Trophoblast cell (in vitro differentiated cells and primary cell): ENCODE measurements around the gene MARCHF9. TPM values are rescaled to one million over a fixed set of nuclear protein-coding genes. Genes with fewer than 3 reads are reported as not detected.

Experiments used
- DNase-seq, 2 donors: peaks; one replicate each; pipeline ENCODE4 v3.0.0-alpha.2; 2016
- H2AFZ ChIP-seq: 2 replicates; pipeline ENCODE4 v1.6.1; 2013; ENCODE audit warnings: low read length, moderate library complexity, mild to moderate bottlenecking; ENCODE audit not compliant: insufficient read depth, poor library complexity
- H2AK5ac ChIP-seq: 2 replicates; pipeline ENCODE4 v1.6.1; 2013; ENCODE audit warnings: mild to moderate bottlenecking, low read length
- H2BK120ac ChIP-seq: 2 replicates; pipeline ENCODE4 v1.6.1; 2013; ENCODE audit warnings: low read length, mild to moderate bottlenecking, moderate library complexity; ENCODE audit not compliant: insufficient read depth, poor library complexity
- H2BK12ac ChIP-seq: 2 replicates; pipeline ENCODE4 v1.6.1; 2013; ENCODE audit warnings: mild to moderate bottlenecking, low read length, moderate library complexity
- H2BK5ac ChIP-seq: 2 replicates; pipeline ENCODE4 v1.6.1; 2013; ENCODE audit warnings: low read length, low read depth, moderate library complexity, mild to moderate bottlenecking; ENCODE audit not compliant: poor library complexity
- H3K14ac ChIP-seq: 2 replicates; pipeline ENCODE4 v1.6.1; 2013; ENCODE audit warnings: mild to moderate bottlenecking, low read length
- H3K18ac ChIP-seq: 2 replicates; pipeline ENCODE4 v1.6.1; 2013; ENCODE audit warnings: mild to moderate bottlenecking, low read length
- H3K23ac ChIP-seq: 2 replicates; pipeline ENCODE4 v1.6.1; 2013; ENCODE audit warnings: low read length
- H3K27ac ChIP-seq: 2 replicates; pipeline ENCODE4 v1.5.1; 2013; ENCODE audit warnings: low read depth, mild to moderate bottlenecking, inconsistent platforms, low read length, moderate library complexity
- H3K27me3 ChIP-seq: 2 replicates; pipeline ENCODE4 v1.6.1; 2013; ENCODE audit warnings: inconsistent platforms, mild to moderate bottlenecking, low read length, moderate library complexity; ENCODE audit not compliant: insufficient read depth
- H3K36me3 ChIP-seq, 2 experiments: 1 replicate in 1 of 2; 2 replicates in 1 of 2; pipeline ENCODE4 v1.6.1; 2013; ENCODE audit warnings: low read length in 2 of 2, mild to moderate bottlenecking in 2 of 2, moderate library complexity in 1 of 2; ENCODE audit not compliant: insufficient read depth in 2 of 2, control insufficient read depth in 1 of 2
- H3K4ac ChIP-seq: 2 replicates; pipeline ENCODE4 v1.6.1; 2013; ENCODE audit warnings: low read depth, mild to moderate bottlenecking, low read length, moderate library complexity
- H3K4me1 ChIP-seq, 2 experiments: 1 replicate in 1 of 2; 2 replicates in 1 of 2; pipeline ENCODE4 v1.6.1; 2013; ENCODE audit warnings: low read length in 2 of 2, mild to moderate bottlenecking in 2 of 2, moderate library complexity in 1 of 2; ENCODE audit not compliant: insufficient read depth in 2 of 2, control insufficient read depth in 1 of 2
- H3K4me2 ChIP-seq: 2 replicates; pipeline ENCODE4 v1.6.1; 2013; ENCODE audit warnings: inconsistent platforms, mild to moderate bottlenecking, low read length, moderate library complexity
- H3K4me3 ChIP-seq: 2 replicates; pipeline ENCODE4 v1.5.1; 2013; ENCODE audit warnings: mild to moderate bottlenecking, low read depth, low read length, inconsistent platforms
- H3K79me1 ChIP-seq: one replicate; pipeline ENCODE4 v1.6.1; 2013; ENCODE audit warnings: low read length
- H3K79me2 ChIP-seq: 2 replicates; pipeline ENCODE4 v1.6.1; 2013; ENCODE audit warnings: low read length, mild to moderate bottlenecking; ENCODE audit not compliant: control insufficient read depth, insufficient read depth, poor library complexity
- H3K9ac ChIP-seq: 2 replicates; pipeline ENCODE4 v1.6.1; 2013; ENCODE audit warnings: mild to moderate bottlenecking, low read length
- H3K9me3 ChIP-seq: 2 replicates; pipeline ENCODE4 v1.6.1; 2013; ENCODE audit warnings: low read depth, mild to moderate bottlenecking, control low read depth, inconsistent platforms, low read length; ENCODE audit not compliant: insufficient read depth
- H4K12ac ChIP-seq: 2 replicates; pipeline ENCODE4 v1.6.1; 2013; ENCODE audit warnings: low read depth, mild to moderate bottlenecking, low read length, moderate library complexity
- H4K8ac ChIP-seq: 2 replicates; pipeline ENCODE4 v1.6.1; 2013; ENCODE audit warnings: low read depth, mild to moderate bottlenecking, low read length, moderate library complexity
- H4K91ac ChIP-seq: one replicate; pipeline ENCODE4 v1.6.1; 2013; ENCODE audit warnings: low read depth, mild to moderate bottlenecking, low read length, moderate library complexity
- WGBS: extraction: QIAGEN DNeasy Blood & Tissue Kit; methylation state at CpG from one replicate; pipeline ENCODE4 v1.1.7; 2013; ENCODE audit warnings: missing lambda C conversion rate; ENCODE audit not compliant: insufficient read length, insufficient coverage; ENCODE audit errors: extremely low coverage; 5-methylcytosine and 5-hydroxymethylcytosine counted together
- polyA plus RNA-seq: library from polyadenylated mRNA; stranded (reverse); fragments of 200-250 nt; gene quantifications from 2 replicates; pipeline ENCODE4 v1.2.3, GENCODE V29; 2013

Gene MARCHF9, protein sequence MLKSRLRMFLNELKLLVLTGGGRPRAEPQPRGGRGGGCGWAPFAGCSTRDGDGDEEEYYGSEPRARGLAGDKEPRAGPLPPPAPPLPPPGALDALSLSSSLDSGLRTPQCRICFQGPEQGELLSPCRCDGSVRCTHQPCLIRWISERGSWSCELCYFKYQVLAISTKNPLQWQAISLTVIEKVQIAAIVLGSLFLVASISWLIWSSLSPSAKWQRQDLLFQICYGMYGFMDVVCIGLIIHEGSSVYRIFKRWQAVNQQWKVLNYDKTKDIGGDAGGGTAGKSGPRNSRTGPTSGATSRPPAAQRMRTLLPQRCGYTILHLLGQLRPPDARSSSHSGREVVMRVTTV
- 1.1 and 1.4 TPM in 2 replicates for polyA plus RNA-seq

DNA sequence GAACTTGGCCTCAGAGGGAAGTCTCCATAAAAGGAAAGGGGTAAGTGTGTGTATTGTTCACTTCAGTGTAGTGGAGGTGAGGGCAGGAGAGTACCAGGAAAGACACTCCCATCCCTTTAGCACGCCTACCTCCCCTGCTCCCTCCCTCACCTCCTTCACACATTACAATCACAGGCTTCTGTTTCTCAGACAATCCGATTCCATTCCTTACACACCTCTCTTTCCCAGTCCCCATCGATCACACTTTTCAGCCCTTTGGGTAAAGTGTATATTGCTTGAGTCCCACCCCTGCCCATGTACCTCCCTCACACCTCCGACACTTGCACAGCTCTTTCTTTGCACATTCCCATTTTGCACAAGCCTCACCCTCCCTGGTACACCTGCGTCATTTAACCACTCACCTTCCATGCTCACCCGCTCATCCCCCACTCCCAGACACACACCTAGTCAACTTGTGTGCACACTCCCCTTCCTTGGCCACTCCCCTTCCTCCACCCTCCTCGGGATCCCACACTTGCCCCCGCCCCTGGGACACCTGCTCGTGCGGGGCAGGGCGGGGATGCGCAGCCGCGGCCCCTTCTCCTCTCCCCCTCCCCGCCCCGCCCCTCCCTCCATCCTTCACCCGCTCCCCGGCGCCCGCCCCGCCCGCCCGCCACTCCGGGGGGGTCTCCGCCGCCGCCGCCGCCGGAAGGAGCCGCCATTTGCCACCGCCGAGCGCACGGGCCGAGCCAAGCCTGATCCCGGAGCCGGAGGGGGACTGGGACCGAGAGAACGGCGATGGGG is at the start of gene MARCHF9:
MARCHF9 (plus strand) TSS at position 693 of the 783 bp plus-strand sequence. CDS start 426 bp downstream, outside the sequence.
- Histone ChIP-seq H3K14ac (no peak within 1 kb of the TSS), H3K4me1 (peaks cover 7 to 18% of the 10 kb centered on the region in 2 experiments), H3K9me3 (peaks cover 5% of the 10 kb centered on the region), H3K23ac (peak within 1 kb of the TSS; percentile 11), H3K18ac (no peak within 1 kb of the TSS), H3K9ac (no peak within 1 kb of the TSS), H2BK5ac (no peak within 1 kb of the TSS), H3K27ac (no peak within 1 kb of the TSS), H3K36me3 (peaks cover 6 to 11% of the 10 kb centered on the region in 2 experiments), H2AK5ac (no peak within 1 kb of the TSS), H3K4me3 (peak within 1 kb of the TSS; percentile 66), H4K91ac (no peak within 1 kb of the TSS), H3K79me1 (peaks cover 3% of the 10 kb centered on the region), H3K4ac (no peak within 1 kb of the TSS), H4K8ac (no peak within 1 kb of the TSS), H3K79me2 (peaks cover 9% of the 10 kb centered on the region), H3K27me3 (peaks cover 22% of the 10 kb centered on the region), H3K4me2 (peak within 1 kb of the TSS; percentile 86), H2BK120ac (no peak within 1 kb of the TSS), H4K12ac (no peak within 1 kb of the TSS), H2AFZ (peak within 1 kb of the TSS; percentile 66), H2BK12ac (no peak within 1 kb of the TSS)
- no CpG with 5 or more reads among the region's 41 CpGs for WGBS
- DNase-seq: peak in 1 of 2 donors; percentile 48

- Histone ChIP-seq H3K79me2 (no peaks in the 10 kb centered on the region), H3K23ac (no peak overlapping the region), H3K4ac (no peak overlapping the region), H3K9me3 (no peaks in the 10 kb centered on the region), H3K9ac (no peak overlapping the region), H3K14ac (no peak overlapping the region), H3K4me1 (no peaks in the 10 kb centered on the region), H2AK5ac (no peak overlapping the region), H3K27me3 (no peaks in the 10 kb centered on the region), H3K27ac (no peak overlapping the region), H3K79me1 (no peaks in the 10 kb centered on the region), H4K91ac (no peak overlapping the region), H3K4me3 (no peak overlapping the region), H3K4me2 (no peak overlapping the region), H4K12ac (no peak overlapping the region), H4K8ac (no peak overlapping the region), H2BK120ac (no peak overlapping the region), H2AFZ (no peak overlapping the region), H3K36me3 (peaks cover 5 to 8% of the 10 kb centered on the region in 2 experiments), H3K18ac (no peak overlapping the region), H2BK5ac (no peak overlapping the region), H2BK12ac (no peak overlapping the region)
- DNase-seq: no peak
- no CpG with 5 or more reads among the region's 3 CpGs for WGBS
These were observed 47.7 kb upstream of the MARCHF9 start for GRCh38 chr12:57707250-57707649.

GRCh38 chr12:57708296-57708695 is 46.6 kb upstream of the MARCHF9 start:
- no peaks in the 10 kb centered on the region for H3K4me1 ChIP-seq
- H2BK5ac ChIP-seq: no peak overlapping the region
- WGBS: no CpG with 5 or more reads among the region's 2 CpGs
- H3K9ac ChIP-seq: no peak overlapping the region
- DNase-seq: peak in 1 of 2 donors; percentile 39
- H3K23ac ChIP-seq: no peak overlapping the region
- H4K8ac ChIP-seq: no peak overlapping the region
- no peak overlapping the region for H2AK5ac ChIP-seq
- no peaks in the 10 kb centered on the region for H3K79me2 ChIP-seq
- no peaks in the 10 kb centered on the region for H3K79me1 ChIP-seq
- H2BK120ac ChIP-seq: no peak overlapping the region
- H3K27me3 ChIP-seq: no peaks in the 10 kb centered on the region
- no peak overlapping the region for H2AFZ ChIP-seq
- H3K27ac ChIP-seq: no peak overlapping the region
- H3K4me3 ChIP-seq: no peak overlapping the region
- H3K4ac ChIP-seq: no peak overlapping the region
- no peak overlapping the region for H4K91ac ChIP-seq
- H4K12ac ChIP-seq: no peak overlapping the region
- no peaks in the 10 kb centered on the region for H3K9me3 ChIP-seq
- no peak overlapping the region for H3K14ac ChIP-seq
- H3K36me3 ChIP-seq: peaks cover 3 to 5% of the 10 kb centered on the region in 2 experiments
- no peak overlapping the region for H3K4me2 ChIP-seq
- H3K18ac ChIP-seq: no peak overlapping the region
- no peak overlapping the region for H2BK12ac ChIP-seq

GRCh38 chr12:57712701-57713100 is 42.2 kb upstream of the MARCHF9 start:
- Histone ChIP-seq H4K91ac (no peak overlapping the region), H2BK120ac (no peak overlapping the region), H3K4ac (no peak overlapping the region), H3K4me3 (no peak overlapping the region), H3K9me3 (no peaks in the 10 kb centered on the region), H3K14ac (no peak overlapping the region), H3K23ac (no peak overlapping the region), H2AK5ac (no peak overlapping the region), H2BK12ac (no peak overlapping the region), H3K9ac (no peak overlapping the region), H3K27ac (no peak overlapping the region), H3K79me2 (no peaks in the 10 kb centered on the region), H2BK5ac (no peak overlapping the region), H2AFZ (no peak overlapping the region), H3K18ac (no peak overlapping the region), H3K36me3 (peaks cover 14 to 20% of the 10 kb centered on the region in 2 experiments), H3K27me3 (no peaks in the 10 kb centered on the region), H4K8ac (no peak overlapping the region), H3K4me1 (no peaks in the 10 kb centered on the region), H4K12ac (no peak overlapping the region), H3K79me1 (no peaks in the 10 kb centered on the region), H3K4me2 (no peak overlapping the region)
- DNase-seq: no peak
- no CpG with 5 or more reads among the region's 3 CpGs for WGBS
